NCI-H1436 (cell line): ENCODE measurements around the gene FGGY.
"Not testable (repeated sequence)": the region's sequence is repeated elsewhere in the genome, so short reads cannot be mapped to it uniquely, and the experiment has no call there.

Experiments
- DNase-seq: peaks from one replicate; lab custom pipeline; 2025; lab: John Stamatoyannopoulos, UW

FGGY gene

DNA sequence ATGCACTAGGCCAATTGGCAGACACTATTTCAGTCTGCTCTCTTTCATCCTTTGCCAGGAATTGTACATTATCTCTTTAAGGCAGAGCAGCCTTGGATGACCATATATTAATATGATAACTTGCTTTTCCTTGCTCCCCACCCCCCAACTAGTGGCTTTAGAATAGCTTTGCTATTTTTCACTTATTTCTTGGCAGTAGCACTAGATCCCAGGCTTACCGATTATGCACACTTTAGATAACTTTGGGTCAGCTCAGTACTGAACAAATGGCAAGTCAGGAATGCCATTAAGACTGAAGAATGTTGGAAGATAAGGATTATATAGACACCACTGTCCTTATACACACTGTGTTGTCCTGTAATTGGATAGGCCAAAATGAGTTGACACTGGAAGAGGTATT, 146.4 kb downstream of the FGGY start:
- DNase-seq, result no peak

DNA sequence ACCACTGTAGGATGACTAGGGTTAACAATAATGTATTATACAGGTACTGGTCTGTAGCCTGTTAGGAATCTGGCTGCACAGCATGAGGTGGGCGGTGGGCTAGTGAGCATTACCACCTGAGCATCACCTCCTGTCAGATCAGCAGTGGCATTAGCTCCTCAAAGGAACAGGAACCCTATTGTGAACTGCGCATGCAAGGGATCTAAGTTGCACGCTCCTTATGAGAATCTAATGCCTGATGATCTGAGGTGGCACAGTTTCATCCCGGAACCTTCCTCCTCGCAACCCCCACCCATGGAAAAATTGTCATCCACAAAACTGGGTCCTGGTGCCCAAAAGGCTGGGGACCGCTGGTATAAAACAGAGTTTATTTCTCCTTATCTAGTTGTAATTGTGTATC, 147.6 kb downstream of the FGGY start:
- no peak for DNase-seq

DNA sequence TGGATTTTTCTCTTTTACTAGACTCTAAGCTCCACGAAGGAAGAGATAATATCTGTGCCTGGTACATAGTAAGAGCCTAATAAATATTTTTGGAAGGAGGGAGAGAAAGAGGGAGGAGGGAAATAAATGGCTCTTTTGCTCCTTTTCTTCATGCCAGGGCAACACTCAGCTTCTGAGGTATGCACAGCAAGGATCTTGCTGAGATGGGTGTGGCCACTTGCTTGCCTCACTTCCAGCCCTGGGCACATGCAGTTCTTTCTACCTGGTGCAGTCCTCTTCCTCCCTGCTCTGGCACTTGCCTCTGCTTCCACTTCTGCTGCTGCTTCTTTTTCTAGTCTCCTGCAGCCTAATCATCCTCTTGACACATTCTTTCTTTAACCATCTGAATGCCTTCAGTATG, 148.1 kb downstream of the FGGY start:
- DNase-seq, result no peak

DNA sequence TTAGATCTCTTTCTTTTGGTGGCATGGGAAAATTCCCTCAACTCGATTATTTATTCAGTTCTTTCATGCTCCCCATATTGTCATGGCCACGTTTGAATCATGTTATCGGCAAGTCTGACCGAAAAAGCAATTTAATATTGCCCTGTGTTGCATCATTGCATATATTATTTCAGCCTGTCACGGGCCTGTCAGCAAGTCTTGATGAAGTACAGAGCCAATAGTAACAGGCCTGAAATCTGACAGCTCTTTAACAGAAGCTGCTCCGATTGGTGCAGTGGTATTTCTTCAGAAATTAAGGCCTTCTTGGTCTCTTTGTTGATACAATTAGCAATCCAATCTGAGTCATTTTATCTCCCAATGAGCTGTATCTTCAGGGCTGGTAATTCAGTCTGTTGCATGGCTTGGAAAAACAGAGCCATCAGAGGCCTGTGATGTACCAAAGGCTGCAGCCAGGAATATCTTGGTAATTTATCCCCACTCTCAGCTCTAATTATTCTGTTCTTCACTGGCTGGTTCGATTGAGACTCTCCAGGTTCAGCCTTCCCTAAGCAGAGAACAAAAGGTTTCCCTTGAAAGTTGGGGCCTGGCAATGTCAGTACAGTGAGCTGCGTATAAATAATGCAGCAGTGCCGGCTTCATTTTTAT, 149.5 kb downstream of the FGGY start:
- no peak for DNase-seq

DNA sequence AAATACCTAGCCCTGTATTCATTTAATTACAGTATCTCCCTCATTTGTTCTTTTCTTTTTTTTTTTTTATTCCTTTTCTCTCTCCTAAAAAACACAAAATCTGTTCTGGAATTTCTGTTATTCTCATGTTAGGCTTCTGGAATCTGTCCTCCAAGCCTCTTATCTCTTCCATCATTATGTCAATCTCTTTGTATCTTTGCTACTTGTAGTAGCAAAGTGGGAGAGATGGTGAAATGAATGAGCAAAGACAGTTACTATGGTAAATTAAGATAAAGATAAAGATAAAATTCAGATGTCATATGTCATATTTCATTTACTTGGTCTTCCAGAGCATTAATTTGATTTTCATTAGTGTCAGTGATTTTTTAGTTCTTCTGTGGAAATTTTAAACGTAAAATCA, 155.1 kb downstream of the FGGY start:
- DNase-seq, result no peak

DNA sequence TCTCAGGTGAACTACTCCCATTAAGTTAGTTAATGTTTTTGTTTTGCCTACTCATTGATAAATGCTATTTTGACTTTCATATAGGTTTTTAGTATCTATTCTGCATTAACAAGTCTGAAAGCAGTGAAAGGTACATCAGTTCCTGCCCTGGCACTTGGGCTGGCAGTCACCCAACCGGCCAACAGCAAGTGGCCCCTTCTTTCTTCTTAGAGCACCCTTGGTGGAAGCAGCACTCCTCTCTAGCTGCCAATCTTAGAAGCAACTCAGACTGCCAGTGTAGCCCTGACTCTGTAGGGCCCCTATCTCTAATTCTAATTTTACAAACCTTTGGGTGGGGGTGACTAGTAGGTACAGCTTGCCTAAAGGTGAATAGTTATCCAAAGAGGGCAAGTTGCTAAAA, 155.7 kb downstream of the FGGY start:
- DNase-seq, result no peak

DNA sequence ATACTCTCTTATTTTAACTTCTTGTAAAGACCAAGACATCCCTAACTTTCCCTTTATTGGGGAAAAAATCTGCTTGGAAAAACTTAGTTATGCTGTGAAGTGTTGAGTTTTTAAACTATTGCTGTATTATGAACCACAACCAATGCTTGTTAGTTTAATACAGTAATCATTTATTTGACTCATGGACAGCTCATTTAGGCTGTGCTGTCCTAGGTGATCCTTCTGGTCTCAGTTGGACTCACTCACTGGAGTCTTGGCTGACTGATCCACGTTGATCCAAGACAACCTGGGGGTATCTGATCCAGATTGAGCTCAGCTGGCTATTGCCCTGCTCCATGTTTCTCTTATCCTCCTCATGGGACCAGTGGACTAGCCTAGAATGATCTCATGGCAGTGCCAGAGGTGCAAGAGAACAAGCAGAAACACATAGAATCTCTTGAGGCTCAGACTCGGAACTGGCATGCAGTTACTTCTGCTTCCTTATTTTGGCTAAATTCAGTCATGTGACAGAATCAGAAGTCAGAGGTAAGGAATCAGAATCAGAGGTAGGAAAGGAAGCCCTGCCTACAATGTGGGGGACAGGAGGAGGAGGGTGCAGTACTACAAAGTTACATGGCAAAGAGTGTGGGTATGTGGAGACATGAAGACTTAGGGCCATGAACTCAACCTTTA, 156.5 kb downstream of the FGGY start:
- no peak for DNase-seq

DNA sequence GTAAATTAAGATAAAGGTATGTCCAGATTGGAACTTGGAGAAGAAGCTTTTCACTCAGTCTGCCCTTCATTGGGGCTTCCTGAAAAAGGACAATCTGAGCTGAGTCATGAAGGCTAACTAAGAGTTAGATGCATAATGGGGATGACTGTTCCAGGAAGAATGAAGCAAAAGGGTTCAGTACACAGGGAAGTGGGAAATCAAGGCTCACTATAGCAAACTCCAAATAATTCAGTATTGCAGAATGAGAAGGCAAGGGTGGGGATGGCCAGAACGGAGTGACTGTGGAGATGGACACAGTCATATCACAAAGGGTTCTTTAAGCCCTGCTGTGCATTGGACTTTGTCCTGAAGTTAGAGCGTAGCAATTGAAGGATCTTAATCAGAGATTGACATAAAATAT, 158.3 kb downstream of the FGGY start:
- DNase-seq, result no peak

DNA sequence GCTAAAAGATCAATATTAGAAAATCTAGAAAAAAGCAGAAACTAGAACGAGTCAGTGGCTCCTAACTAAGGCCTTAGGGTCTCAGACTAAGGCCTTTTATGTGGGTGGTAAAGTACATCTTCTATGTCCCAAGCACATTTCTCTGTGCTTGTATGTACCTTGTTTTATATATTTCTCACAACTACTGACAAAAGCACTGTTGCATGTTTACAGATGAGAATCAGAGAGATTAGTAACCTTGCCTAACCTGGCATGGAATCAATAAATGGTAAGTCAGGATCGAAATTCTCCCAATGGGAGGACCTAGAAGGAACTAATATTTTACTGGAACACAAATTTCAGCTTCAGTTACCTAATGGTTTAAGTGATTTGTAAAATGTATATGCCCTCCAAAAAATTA, 160.9 kb downstream of the FGGY start:
- DNase-seq, result no peak

DNA sequence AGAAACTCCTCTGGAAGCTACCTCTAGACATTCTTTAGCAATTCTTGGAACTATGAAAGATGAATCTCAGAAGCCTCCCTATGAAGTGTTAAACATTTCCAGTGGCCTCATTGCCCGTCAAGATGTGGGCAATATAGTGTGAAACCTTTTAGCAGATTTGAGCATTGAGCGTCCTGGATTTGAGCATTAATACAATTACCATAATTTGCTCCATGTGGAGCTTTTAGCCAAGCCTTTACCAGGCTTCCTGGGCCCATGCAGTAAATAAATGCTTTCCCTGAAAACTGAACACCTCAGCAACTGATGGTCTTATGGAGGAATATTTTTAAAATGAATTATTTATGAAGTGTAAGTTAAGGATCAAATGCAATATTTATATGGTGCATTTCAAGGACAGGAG, 162.0 kb downstream of the FGGY start:
- DNase-seq, result no peak

DNA sequence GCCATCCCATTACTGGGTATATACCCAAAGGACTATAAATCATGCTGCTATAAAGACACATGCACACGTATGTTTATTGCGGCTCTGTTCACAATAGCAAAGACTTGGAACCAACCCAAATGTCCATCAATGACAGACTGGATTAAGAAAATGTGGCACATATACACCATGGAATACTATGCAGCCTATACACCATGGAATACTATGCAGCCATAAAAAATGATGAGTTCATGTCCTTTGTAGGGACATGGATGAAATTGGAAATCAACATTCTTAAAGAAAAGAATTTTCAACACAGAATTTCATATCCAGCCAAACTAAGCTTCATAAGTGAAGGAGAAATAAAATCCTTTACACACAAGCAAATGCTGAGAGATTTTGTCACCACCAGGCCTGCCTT, 166.0 kb downstream of the FGGY start:
- DNase-seq, result not testable (repeated sequence)

DNA sequence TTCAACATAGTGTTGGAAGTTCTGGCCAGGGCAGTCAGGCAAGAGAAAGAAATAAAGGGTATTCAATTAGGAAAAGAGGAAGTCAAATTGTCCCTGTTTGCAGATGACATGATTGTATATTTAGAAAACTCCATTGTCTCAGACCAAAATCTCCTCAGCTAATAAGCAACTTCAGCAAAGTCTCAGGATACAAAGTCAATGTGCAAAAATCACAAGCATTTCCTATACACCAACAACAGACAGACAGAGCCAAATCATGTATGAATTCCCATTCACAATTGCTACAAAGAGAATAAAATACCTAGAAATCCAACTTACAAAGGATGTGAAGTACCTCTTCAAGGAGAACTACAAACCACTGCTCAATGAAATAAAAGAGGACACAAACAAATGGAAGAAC, 168.6 kb downstream of the FGGY start:
- not testable (repeated sequence) for DNase-seq

DNA sequence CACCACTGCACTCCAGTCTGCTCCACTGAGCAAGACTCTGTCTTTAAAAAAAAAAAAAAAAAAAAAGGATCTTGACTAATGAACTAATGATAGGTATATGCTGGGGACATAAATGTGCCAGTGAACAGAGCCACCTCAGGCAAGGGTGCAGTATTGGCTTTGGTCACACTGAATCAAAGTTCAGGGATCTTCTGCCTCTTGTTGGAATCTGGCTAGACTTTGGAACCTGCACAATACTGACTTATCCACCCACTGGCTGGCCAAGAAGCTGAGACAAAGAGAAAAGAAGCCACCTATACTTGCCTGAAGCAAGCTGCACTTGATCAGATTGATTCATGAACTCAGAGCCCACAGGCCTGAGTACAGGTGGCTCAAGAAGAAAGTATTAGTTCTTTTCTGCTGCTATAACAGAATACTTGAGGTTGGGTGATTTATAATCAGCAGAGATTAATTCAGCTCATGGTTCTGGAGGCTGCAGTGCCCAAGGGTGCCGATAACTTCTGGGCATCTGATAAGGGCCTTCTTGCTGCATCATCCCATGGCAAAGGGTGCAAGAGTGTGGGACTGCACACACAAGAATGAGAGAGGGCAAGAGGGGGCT, 172.0 kb downstream of the FGGY start:
- DNase-seq, result no peak

DNA sequence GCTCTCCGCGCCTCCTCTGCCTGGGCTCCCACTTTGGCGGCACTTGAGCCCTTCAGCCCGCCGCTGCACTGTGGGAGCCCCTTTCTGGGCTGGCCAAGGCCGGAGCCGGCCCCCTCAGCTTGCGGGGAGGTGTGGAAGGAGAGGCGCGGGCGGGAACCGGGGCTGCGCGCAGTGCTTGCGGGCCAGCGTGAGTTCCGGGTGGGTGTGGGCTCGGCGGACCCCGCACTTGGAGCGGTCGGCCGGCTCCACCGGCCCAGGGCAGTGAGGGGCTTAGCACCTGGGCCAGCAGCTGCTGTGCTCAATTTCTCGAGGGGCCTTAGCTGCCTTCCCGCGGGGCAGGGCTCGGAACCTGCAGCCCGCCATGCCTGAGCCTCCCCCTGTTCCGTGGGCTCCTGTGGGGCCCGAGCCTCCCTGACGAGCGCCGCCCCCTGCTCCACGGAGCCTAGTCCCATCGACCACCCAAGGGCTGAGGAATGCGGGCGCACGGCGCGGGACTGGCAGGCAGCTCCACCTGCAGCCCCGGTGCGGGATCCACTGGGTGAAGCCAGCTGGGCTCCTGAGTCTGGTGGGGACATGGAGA, 175.2 kb downstream of the FGGY start:
- DNase-seq, result not testable (repeated sequence)

DNA sequence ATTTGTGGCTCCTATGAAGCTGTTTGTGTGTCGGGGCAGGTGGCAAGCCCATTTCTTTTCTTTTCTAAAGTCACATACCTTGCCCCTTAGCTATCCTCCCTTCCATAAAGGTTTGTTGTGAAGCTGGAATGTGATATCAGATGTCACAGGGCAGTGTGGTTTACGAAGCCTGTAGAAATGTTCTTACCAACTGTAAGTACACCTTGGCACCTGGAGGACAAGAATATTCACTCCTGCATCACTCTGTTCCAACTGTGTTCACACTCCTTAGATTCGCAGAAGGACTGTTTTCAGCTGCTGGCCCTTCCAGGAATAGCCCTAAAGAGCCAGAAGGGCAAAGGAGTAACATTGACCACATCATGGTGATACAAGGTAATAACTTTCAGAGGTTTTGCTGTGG, 176.9 kb downstream of the FGGY start:
- DNase-seq, result no peak

DNA sequence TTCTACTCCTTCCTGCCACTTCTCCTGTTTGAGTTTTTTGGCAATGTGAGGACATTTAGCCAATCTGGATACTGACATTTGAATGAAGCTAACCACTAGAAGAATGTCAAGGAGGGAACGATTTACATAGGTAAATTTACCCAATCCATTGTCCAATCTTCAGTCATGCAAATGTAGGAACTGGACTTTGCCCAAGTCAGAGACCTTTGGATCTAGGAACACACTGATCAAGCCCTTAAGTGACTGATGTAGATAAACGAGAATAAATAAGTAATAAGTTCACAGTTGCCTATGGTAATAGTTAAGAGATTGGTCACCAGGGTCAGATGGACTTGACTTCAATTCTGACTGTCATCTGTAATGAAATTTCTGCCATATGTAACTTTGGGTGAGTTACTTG, 177.6 kb downstream of the FGGY start:
- DNase-seq, result no peak

DNA sequence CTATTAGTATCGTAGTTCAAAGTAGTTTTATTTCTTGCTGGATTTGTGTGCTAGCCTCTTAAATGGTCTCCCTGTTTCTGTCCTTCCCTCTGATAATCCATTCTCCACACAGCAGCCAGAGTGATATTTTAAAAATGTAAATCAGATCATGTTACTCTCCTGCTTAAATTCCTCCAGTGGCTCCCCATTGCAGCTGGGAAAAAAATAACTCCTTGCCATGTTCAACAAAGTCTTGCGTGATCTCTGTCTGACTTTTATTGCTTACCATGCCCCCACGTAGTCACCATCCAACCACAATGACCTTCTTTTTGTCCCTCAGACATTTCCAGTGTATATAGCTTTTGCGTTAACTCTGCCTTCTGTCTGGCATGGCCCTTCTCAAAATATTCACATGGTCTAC, 178.8 kb downstream of the FGGY start:
- DNase-seq, result no peak

DNA sequence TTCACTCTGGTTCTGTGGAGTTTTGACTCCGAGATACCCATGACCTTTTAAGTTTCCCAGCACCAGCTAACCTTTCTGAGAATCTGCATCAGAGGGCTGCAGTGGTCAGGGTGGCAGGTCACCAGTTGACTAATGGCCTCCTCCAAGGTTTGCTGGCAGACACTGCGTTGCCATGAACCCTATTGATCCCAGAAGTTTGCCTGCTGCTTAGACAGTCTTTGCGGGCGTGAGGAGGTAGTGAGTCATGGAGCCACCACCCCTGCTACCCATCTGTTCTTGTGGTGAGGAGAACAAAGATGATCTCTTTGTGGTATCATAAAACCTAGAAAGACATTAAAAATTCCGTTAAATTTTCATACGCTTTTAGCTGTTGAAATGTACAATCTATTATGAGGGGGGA, 180.4 kb downstream of the FGGY start:
- DNase-seq, result no peak

DNA sequence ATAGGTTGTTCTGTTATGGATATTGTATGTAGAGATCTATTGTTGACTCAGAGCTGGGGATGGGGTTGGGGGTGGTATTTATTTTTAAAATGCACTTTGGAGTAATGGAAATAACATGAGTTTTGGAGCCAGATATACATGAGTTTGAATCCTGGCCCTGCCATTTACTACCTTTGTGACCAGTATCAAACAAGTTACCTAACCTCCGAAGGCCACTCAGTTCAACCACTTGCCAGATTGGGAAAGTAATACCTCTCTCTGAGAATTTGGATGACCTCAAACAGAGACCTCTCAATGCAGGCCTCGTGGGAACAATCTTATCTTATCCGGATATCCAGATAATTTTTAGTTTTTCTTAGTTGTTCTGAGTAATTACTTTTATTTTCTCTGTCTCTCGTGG, 181.0 kb downstream of the FGGY start:
- no peak for DNase-seq

DNA sequence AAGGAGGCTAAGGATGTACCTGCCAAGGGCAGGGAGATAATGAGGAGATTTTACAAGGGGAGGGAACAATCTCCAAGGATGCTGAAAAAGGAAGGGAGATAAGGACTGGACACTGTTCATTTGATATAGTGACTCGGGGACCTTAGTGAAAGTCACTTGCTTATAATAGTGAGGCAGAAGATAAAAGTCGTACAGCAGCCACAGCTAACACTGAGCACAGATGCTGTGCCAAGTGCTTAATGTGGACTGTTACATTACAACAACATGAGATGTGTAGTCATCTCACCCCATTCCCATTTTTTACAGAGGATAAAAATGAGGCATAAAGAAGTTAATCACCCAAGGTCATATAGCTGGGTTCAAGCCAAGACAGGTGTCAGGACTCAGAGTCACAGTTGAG, 181.9 kb downstream of the FGGY start:
- DNase-seq, result no peak

DNA sequence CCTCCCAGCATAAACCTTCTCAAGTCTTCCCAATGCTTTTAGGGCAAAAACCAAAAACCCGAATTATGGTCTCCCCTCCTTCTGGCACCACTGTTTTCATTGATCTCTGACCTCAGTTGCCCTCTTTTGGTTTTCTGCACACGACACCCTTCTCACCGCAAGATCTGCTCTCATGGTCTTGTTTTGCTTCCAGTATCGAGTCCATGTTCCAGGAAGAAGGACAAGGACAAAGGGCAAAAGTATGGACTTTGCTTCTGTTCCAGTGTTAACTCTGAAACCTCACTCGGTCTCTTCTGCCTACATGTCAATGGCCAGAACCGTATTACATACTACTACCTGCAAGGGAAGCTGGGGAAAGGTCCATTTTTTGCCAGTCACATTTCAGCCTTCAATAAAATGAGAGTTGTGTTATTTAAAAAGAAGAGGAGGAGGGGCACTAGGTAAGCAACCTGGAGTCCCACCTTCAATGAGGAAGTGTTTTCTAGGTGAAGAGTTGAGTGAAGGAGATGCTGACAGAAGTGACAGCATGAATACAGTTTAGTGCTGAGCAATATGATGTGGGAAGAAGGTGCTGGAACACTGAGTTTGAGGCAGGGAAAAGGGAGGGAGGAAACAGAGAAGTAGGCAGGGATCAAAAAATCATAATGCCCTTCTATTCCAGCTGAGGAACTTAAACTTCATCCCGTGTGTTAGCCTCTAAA, 183.4 kb downstream of the FGGY start:
- DNase-seq, result no peak

DNA sequence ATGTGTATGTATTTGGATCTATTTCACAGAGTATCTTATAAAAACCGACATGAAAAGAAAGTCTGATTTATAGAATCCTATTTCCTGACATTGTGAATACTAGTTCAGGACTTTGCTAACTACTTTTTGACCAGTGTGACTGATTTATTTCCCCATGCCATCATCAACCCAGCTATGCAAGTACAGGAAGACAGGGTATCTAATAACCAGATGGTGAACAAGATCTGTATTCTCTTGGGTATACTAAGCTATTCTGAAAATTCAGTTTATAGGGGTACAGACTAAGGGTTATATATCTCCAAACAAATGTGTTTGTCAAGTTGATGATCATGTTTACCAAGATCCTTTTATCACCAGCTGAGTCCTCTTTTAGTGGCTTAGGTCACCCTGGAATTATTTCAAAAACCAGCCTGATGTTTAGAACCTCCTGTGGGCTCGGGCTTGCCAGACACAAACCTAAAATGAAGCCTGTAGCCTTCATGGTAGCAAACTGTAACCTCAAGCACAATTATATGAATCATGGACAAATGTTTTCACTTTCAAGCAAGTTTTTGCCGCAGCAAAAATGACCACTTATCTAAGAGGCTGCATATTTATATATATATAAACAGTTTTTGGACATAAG, 185.1 kb downstream of the FGGY start:
- DNase-seq, result no peak
